PC-9 (cell line): ENCODE measurements around the gene FLOT1. TPM values are rescaled to one million over a fixed set of nuclear protein-coding genes. Genes with fewer than 3 reads are reported as not detected.

Source experiments
- BruUV-seq: library from RNA; stranded (reverse); fragments of 400-500 nt; replicated peaks from 2 replicates; lab custom pipeline; 2021; lab: Mats Ljungman, UMichigan
- CTCF ChIA-PET: fragments of 300-600 bp; sonication (Branson Sonifier 250); formaldehyde crosslinking; loops from one replicate; lab custom pipeline; 2022; ENCODE audit warnings: antibody characterized with exemption; lab: Charles Lee
- POLR2A ChIA-PET: fragments of 300-600 bp; sonication (Branson Sonifier 250); formaldehyde crosslinking; loops from one replicate; lab custom pipeline; 2022; ENCODE audit warnings: antibody characterized with exemption; ENCODE audit not compliant: unreplicated experiment; lab: Charles Lee
- DNase-seq, 2 experiments: peaks; one replicate each; pipeline versions ENCODE4 v3.0.0 to v3.0.0-alpha.2; 2015 to 2022; ENCODE audit warnings: mixed read lengths in 1 of 2
- H2AFZ ChIP-seq: fragments of 200-600 bp; sonication (generic); 2 replicates; pipeline ENCODE4 v1.8.1; 2017; ENCODE audit warnings: antibody characterized with exemption
- H3F3A ChIP-seq: fragments of 200-600 bp; sonication (generic); 2 replicates; pipeline ENCODE4 v1.8.1; 2017; ENCODE audit warnings: antibody characterized with exemption, mild to moderate bottlenecking, low read depth; ENCODE audit not compliant: insufficient read depth
- H3K27ac ChIP-seq: fragments of 200-600 bp; sonication (generic); 2 replicates; pipeline ENCODE4 v1.6.1; 2016; ENCODE audit warnings: mixed run types
- H3K27me3 ChIP-seq: fragments of 200-600 bp; sonication (generic); 2 replicates; pipeline ENCODE4 v1.6.1; 2016; ENCODE audit warnings: low read depth, mixed run types; ENCODE audit not compliant: insufficient read depth
- H3K36me3 ChIP-seq: fragments of 200-600 bp; sonication (generic); 2 replicates; pipeline ENCODE4 v1.6.1; 2016; ENCODE audit warnings: low read depth, mixed run types
- H3K4me1 ChIP-seq: fragments of 200-600 bp; sonication (generic); replicated peaks from 2 replicates; pipeline ENCODE4 v1.6.1; 2016; ENCODE audit warnings: mixed run types; ENCODE audit not compliant: insufficient read depth
- H3K4me2 ChIP-seq: fragments of 200-600 bp; sonication (generic); 2 replicates; pipeline ENCODE4 v1.6.1; 2017; ENCODE audit warnings: mixed run types
- H3K4me3 ChIP-seq: fragments of 200-600 bp; sonication (generic); 2 replicates; pipeline ENCODE4 v1.6.1; 2016; ENCODE audit warnings: mixed run types
- H3K79me2 ChIP-seq: fragments of 200-600 bp; sonication (generic); 2 replicates; pipeline ENCODE4 v1.6.1; 2017; ENCODE audit warnings: low read depth, mixed run types
- H3K9me2 ChIP-seq: fragments of 200-600 bp; sonication (generic); 2 replicates; pipeline ENCODE4 v1.8.1; 2017; ENCODE audit warnings: mild to moderate bottlenecking; ENCODE audit not compliant: insufficient read depth
- H3K9me3 ChIP-seq: fragments of 200-600 bp; sonication (generic); 2 replicates; pipeline ENCODE4 v1.8.1; 2016; ENCODE audit warnings: low read depth; ENCODE audit not compliant: insufficient read depth
- H4K20me1 ChIP-seq: fragments of 200-600 bp; sonication (generic); 2 replicates; pipeline ENCODE4 v1.8.1; 2017; ENCODE audit not compliant: insufficient read depth
- EZH2 ChIP-seq: fragments of 200-600 bp; sonication (generic); IDR thresholded peaks from 2 replicates; pipeline ENCODE4 v1.8.0; 2017; ENCODE audit warnings: antibody characterized with exemption, low read depth
- intact Hi-C: fragments of 100-400 bp; cut with micrococcal nuclease; formaldehyde crosslinking; loops from one replicate; pipeline ENCODE4 v1.10.0; 2022; ENCODE audit not compliant: unreplicated experiment
- total RNA-seq: library from RNA; stranded (reverse); gene quantifications from 2 replicates; pipeline ENCODE4 v1.2.3, GENCODE V29; 2021
- TF ChIP-seq, protein P1 (sequence below): fragments of 200-600 bp; sonication (generic); conservative IDR thresholded peaks from 2 replicates; pipeline ENCODE4 v1.6.1; 2017; ENCODE audit warnings: mixed run types, antibody characterized with exemption, mild to moderate bottlenecking, moderate library complexity

Gene FLOT1
- total RNA-seq, 1 experiment from 2014 or later: 225 TPM

DNA sequence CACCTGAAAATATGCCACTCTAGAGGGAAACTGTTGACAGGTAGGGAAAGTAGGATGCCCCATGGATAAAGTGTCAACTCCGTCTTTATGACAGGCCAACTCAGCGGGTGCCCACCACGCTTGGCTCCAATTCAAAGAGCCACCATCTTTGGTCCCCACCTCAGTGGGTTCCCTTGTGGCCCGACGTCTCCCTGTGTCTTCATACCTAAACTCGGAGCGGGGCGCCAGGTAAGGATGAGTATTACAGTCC, 25.7 kb downstream of the FLOT1 start:
- H3K4me3 ChIP-seq: peak overlapping the region; percentile 85
- H3F3A ChIP-seq: peaks cover 13% of the 10 kb centered on the region; the same call in 1 of the 2 replicates
- no peak for TF ChIP-seq EZH2
- TF ChIP-seq, protein P1, sequence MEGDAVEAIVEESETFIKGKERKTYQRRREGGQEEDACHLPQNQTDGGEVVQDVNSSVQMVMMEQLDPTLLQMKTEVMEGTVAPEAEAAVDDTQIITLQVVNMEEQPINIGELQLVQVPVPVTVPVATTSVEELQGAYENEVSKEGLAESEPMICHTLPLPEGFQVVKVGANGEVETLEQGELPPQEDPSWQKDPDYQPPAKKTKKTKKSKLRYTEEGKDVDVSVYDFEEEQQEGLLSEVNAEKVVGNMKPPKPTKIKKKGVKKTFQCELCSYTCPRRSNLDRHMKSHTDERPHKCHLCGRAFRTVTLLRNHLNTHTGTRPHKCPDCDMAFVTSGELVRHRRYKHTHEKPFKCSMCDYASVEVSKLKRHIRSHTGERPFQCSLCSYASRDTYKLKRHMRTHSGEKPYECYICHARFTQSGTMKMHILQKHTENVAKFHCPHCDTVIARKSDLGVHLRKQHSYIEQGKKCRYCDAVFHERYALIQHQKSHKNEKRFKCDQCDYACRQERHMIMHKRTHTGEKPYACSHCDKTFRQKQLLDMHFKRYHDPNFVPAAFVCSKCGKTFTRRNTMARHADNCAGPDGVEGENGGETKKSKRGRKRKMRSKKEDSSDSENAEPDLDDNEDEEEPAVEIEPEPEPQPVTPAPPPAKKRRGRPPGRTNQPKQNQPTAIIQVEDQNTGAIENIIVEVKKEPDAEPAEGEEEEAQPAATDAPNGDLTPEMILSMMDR: no peak
- H3K79me2 ChIP-seq: peaks cover 32% of the 10 kb centered on the region
- peaks cover 3% of the 10 kb centered on the region; the same call in 1 of the 2 replicates for H3K36me3 ChIP-seq
- H3K9me3 ChIP-seq: no peaks in the 10 kb centered on the region
- DNase-seq: no peak
- no TSS peak for BruUV-seq
- H3K4me2 ChIP-seq: peak overlapping the region; percentile 96
- peak overlapping the region; percentile 74 for H2AFZ ChIP-seq
- intact Hi-C loops: loop anchor here (1.0 kb wide), 3 partner anchors 30 to 100 kb away; partner anchors contain the start of genes MRPS18B and PPP1R10
- ChIA-PET POLR2A (interaction anchor here (0.6 to 1.0 kb wide), 4 partner anchors 26 to 141 kb away, joined by 3 to 5 read pairs (median 4); partner anchors contain the start of gene NRM), CTCF (interaction anchor here (0.6 to 1.1 kb wide), 5 partner anchors 11 to 172 kb away, joined by 3 to 7 read pairs (median 3); partner anchors contain the start of gene DHX16)
- H3K27me3 ChIP-seq: no peaks in the 10 kb centered on the region
- H4K20me1 ChIP-seq: peaks cover 4% of the 10 kb centered on the region; the same call in 1 of the 2 replicates
- peaks cover 30% of the 10 kb centered on the region for H3K4me1 ChIP-seq
- H3K27ac ChIP-seq: peak overlapping the region; percentile 40
- H3K9me2 ChIP-seq: no peaks in the 10 kb centered on the region

DNA sequence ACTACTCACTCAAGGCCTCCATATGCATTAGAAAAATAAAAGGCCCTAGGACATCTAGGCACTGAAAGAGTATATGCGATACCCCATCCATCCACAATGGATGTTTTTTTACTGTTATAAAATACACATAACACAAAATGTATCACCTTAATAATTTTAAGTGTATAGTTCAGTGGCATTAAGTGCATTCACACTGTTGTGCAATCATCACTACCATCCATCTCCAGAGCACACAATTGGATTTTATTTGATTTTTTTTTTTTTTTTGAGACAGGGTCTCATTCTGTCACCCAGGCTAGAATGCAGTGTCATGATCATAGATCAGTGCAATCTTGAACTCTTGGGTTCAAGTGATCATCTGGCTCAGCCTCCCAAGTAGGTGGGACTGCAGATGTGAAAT, 28.2 kb downstream of the FLOT1 start:
- H3K27me3 ChIP-seq: no peaks in the 10 kb centered on the region
- no peaks in the 10 kb centered on the region for H3K36me3 ChIP-seq
- DNase-seq: no peak
- POLR2A ChIA-PET: no interaction called here
- no peak for TF ChIP-seq EZH2
- TF ChIP-seq, protein P1: no peak
- H3K9me3 ChIP-seq: no peaks in the 10 kb centered on the region
- no TSS peak for BruUV-seq
- no peak overlapping the region for H3K4me3 ChIP-seq
- no peak overlapping the region for H3K27ac ChIP-seq
- H3F3A ChIP-seq: peaks cover 10% of the 10 kb centered on the region; the same call in 1 of the 2 replicates
- no peaks in the 10 kb centered on the region for H4K20me1 ChIP-seq
- intact Hi-C loops: no loop called here
- H2AFZ ChIP-seq: no peak overlapping the region
- peaks cover 25% of the 10 kb centered on the region for H3K4me1 ChIP-seq
- H3K4me2 ChIP-seq: no peak overlapping the region
- peaks cover 3% of the 10 kb centered on the region; the same call in 1 of the 2 replicates for H3K9me2 ChIP-seq
- CTCF ChIA-PET: interaction anchor here (0.6 kb wide), 2 partner anchors 88 to 369 kb away, joined by 3 read pairs; no protein-coding TSS in a partner anchor
- peaks cover 12% of the 10 kb centered on the region for H3K79me2 ChIP-seq

DNA sequence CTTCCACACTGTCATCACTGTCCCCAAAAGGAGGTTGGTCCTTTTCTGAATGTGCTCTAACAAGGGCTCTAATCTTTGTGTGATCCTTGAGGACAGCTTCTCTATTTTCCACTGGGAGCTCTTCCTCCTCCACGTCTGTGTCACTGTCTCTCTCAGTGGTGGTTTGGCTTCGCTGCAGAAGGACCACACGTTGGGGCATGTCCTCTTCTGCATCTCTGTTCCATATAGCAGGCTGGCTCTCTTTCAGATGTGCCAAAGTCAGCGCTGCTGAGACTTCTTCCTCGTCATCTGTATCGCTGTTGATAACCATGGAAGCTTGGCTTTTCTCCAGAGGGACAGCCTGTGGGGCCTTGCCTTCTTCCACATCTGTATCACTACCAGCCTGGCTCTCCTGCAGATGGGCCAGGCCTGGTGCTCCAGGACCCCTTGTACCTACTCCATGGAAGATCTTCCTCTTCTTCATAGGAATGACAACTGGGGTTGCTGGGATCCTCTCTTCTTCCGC, 30.0 kb downstream of the FLOT1 start:
- POLR2A ChIA-PET: no interaction called here
- Histone ChIP-seq H3K9me2 (peaks cover 3% of the 10 kb centered on the region; the same call in 1 of the 2 replicates), H2AFZ (no peak overlapping the region), H3K36me3 (no peaks in the 10 kb centered on the region), H3K79me2 (no peaks in the 10 kb centered on the region), H3K9me3 (no peaks in the 10 kb centered on the region), H3K27me3 (no peaks in the 10 kb centered on the region), H3K4me2 (no peak overlapping the region), H3K4me1 (peaks cover 15% of the 10 kb centered on the region), H4K20me1 (no peaks in the 10 kb centered on the region), H3K4me3 (no peak overlapping the region), H3F3A (peaks cover 8% of the 10 kb centered on the region; the same call in 1 of the 2 replicates), H3K27ac (no peak overlapping the region)
- intact Hi-C loops: no loop called here
- CTCF ChIA-PET: no interaction called here
- TF ChIP-seq, protein P1: no peak
- no peak for TF ChIP-seq EZH2
- BruUV-seq: no TSS peak
- DNase-seq: no peak
